GM12878 (cell line): ENCODE measurements around the gene UBE2E1. TPM values are rescaled to one million over a fixed set of nuclear protein-coding genes. Genes with fewer than 3 reads are reported as not detected.
A peak's percentile ranks its signal among the peaks of the same experiment; 100 is the strongest.

Experiments used
- BACH1 ChIP-seq: fragments of 450-650 bp; IDR thresholded peaks from 2 replicates; pipeline ENCODE4 v1.6.1; 2017; ENCODE audit warnings: mild to moderate bottlenecking, borderline replicate concordance
- BMI1 ChIP-seq: fragments of 450-650 bp; IDR thresholded peaks from 2 replicates; pipeline ENCODE4 v1.6.1; 2016; ENCODE audit warnings: mild to moderate bottlenecking, moderate library complexity, borderline replicate concordance
- CHD1 ChIP-seq: IDR thresholded peaks from 2 replicates; pipeline ENCODE4 v1.6.1; 2012; ENCODE audit warnings: low read depth, low read length, improper control_type of control experiment
- DPF2 ChIP-seq: fragments of 450-650 bp; IDR thresholded peaks from 2 replicates; pipeline ENCODE4 v1.6.1; 2017; ENCODE audit warnings: mild to moderate bottlenecking
- FOXM1 ChIP-seq: IDR thresholded peaks from 2 replicates; pipeline ENCODE4 v1.6.1; 2012; ENCODE audit warnings: low read depth, mild to moderate bottlenecking, inconsistent platforms, low read length, moderate library complexity
- GABPA ChIP-seq: IDR thresholded peaks from 2 replicates; pipeline ENCODE4 v1.6.1; 2014; ENCODE audit warnings: antibody characterized with exemption, low read depth, mild to moderate bottlenecking, inconsistent platforms
- IKZF1 ChIP-seq: fragments of 450-650 bp; conservative IDR thresholded peaks from 2 replicates; pipeline ENCODE4 v1.6.1; 2017; ENCODE audit warnings: antibody characterized with exemption, mild to moderate bottlenecking
- JUND ChIP-seq: IDR thresholded peaks from 2 replicates; pipeline ENCODE4 v1.6.1; 2012; ENCODE audit warnings: low read depth, mild to moderate bottlenecking, low read length, improper control_type of control experiment, moderate library complexity
- NFIC ChIP-seq: IDR thresholded peaks from 2 replicates; pipeline ENCODE4 v1.6.1; 2012; ENCODE audit warnings: low read depth, mild to moderate bottlenecking, inconsistent platforms, low read length, moderate library complexity
- RFX5 ChIP-seq: IDR thresholded peaks from 2 replicates; pipeline ENCODE4 v1.6.1; 2011; ENCODE audit warnings: low read depth, low read length, improper control_type of control experiment
- SIN3A ChIP-seq: IDR thresholded peaks from 2 replicates; pipeline ENCODE4 v1.6.1; 2012; ENCODE audit warnings: low read depth, low read length, improper control_type of control experiment
- SP1 ChIP-seq: IDR thresholded peaks from one replicate; pipeline ENCODE4 v1.6.1; 2011; ENCODE audit warnings: low read depth, low read length
- SRF ChIP-seq, 2 experiments: IDR thresholded peaks; 2 replicates each; pipeline ENCODE4 v1.6.1; 2011; ENCODE audit warnings: low read depth in 2 of 2, low read length in 2 of 2, mild to moderate bottlenecking in 1 of 2, moderate library complexity in 1 of 2
- STAT1 ChIP-seq: fragments of 450-650 bp; conservative IDR thresholded peaks from 2 replicates; pipeline ENCODE4 v1.6.1; 2014; ENCODE audit warnings: antibody characterized with exemption, mild to moderate bottlenecking
- TCF7 ChIP-seq: IDR thresholded peaks from 2 replicates; pipeline ENCODE4 v1.6.1; 2014; ENCODE audit warnings: antibody characterized with exemption, borderline replicate concordance
- ZNF207 ChIP-seq: fragments of 450-650 bp; IDR thresholded peaks from 2 replicates; pipeline ENCODE4 v1.6.1; 2014; ENCODE audit warnings: antibody characterized with exemption, mild to moderate bottlenecking, borderline replicate concordance
- ZNF217 ChIP-seq: fragments of 450-650 bp; IDR thresholded peaks from 2 replicates; pipeline ENCODE4 v1.6.1; 2017; ENCODE audit warnings: antibody characterized with exemption, mild to moderate bottlenecking
- polyA plus RNA-seq, 11 experiments: library from polyadenylated mRNA; depleted of rRNA in 4 of 11; unstranded in 6 of 11; stranded (reverse) in 5 of 11; fragments of >200 nt; fragmentation: Nextera tagmentation in 4 of 11; fragmentation: Illumina TruSeq in 1 of 11; extraction: Ambion mirVana in 4 of 11; extraction: Trizol in 1 of 11; gene quantifications; 1 replicate in 1 of 11; 2 replicates in 10 of 11; pipeline versions ENCODE4 v1.2.1 to v1.2.3, GENCODE V29; 2011 to 2016; ENCODE audit warnings: inconsistent platforms in 2 of 11, missing spikeins in 2 of 11, low read depth in 1 of 11
- total RNA-seq, 4 experiments: library from RNA; depleted of rRNA in 3 of 4; stranded (reverse); fragments of >200 nt in 3 of 4; fragmentation: Illumina TruSeq in 1 of 4; extraction: Trizol in 1 of 4; gene quantifications; 2 replicates each; pipeline versions ENCODE4 v1.2.1 to v1.2.3, GENCODE V29; 2013 to 2021
- TF ChIP-seq, protein P1 (sequence below), 3 experiments: IDR thresholded peaks in 2 of 3; conservative IDR thresholded peaks in 1 of 3; 2 replicates each; pipeline ENCODE4 v1.5.1; 2011; ENCODE audit warnings: low read depth in 3 of 3, low read length in 3 of 3, mild to moderate bottlenecking in 3 of 3, control low read depth in 2 of 3, moderate library complexity in 2 of 3, inconsistent platforms in 1 of 3, mixed read lengths in 1 of 3; ENCODE audit not compliant: control insufficient read depth in 2 of 3, insufficient read depth in 1 of 3; ENCODE audit errors: extremely low read depth in 1 of 3
- TF ChIP-seq, protein P2 (sequence below): IDR thresholded peaks from 2 replicates; pipeline ENCODE4 v1.6.1; 2012; ENCODE audit warnings: improper control_type of control experiment, low read depth, low read length; ENCODE audit not compliant: insufficient replicate concordance
- TF ChIP-seq, protein P3 (sequence below): IDR thresholded peaks from 2 replicates; pipeline ENCODE4 v1.6.1; 2011; ENCODE audit warnings: borderline replicate concordance, low read depth, mild to moderate bottlenecking, moderate library complexity, low read length; ENCODE audit not compliant: insufficient read depth, poor library complexity, severe bottlenecking
- TF ChIP-seq, protein P4 (sequence below): fragments of 450-650 bp; IDR thresholded peaks from 2 replicates; pipeline ENCODE4 v1.6.1; 2016; ENCODE audit warnings: mild to moderate bottlenecking

UBE2E1 gene
- total and polyA plus RNA-seq, 10 of the 15 experiments (the other 5 are each of a cell fraction or from before 2014, with no cell fraction given), result 18.7 to 425 (median 147) TPM

DNA sequence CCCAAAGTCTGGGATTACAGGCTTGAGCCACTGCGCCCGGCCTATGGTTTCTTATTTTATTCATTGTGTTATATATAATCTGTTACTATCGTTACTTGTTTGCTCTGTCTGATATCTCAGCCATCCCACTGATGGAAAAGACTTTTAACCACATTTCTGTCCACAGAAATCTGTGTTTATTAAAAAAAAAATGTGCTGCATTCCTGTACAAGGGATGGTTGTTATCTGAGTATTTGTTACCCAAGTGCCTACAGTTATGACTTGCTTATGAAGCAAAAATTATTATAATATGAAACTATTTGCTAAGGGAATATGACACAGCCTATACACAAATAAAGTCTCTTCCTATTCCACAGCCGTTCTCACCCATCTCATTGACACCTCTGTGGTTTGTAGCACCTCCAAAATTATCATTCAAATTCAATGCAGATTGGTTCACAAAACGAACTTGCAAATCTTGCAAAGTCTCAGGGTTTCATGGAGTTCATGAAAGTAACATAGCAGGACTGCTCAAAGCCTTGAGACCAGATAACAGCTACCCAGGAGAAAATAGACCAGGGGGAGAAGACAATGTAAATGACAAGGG lies 47.4 kb upstream of the UBE2E1 start (continued):
- TF ChIP-seq, protein P1, sequence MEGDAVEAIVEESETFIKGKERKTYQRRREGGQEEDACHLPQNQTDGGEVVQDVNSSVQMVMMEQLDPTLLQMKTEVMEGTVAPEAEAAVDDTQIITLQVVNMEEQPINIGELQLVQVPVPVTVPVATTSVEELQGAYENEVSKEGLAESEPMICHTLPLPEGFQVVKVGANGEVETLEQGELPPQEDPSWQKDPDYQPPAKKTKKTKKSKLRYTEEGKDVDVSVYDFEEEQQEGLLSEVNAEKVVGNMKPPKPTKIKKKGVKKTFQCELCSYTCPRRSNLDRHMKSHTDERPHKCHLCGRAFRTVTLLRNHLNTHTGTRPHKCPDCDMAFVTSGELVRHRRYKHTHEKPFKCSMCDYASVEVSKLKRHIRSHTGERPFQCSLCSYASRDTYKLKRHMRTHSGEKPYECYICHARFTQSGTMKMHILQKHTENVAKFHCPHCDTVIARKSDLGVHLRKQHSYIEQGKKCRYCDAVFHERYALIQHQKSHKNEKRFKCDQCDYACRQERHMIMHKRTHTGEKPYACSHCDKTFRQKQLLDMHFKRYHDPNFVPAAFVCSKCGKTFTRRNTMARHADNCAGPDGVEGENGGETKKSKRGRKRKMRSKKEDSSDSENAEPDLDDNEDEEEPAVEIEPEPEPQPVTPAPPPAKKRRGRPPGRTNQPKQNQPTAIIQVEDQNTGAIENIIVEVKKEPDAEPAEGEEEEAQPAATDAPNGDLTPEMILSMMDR (IDR thresholded peaks at IDR 0.05 in 2 of 3, conservative IDR thresholded peaks at IDR 0.05 in 1 of 3; ENCODE audit: control insufficient read depth in 2 of 3, extremely low read depth in 1 of 3, insufficient read depth in 1 of 3, low read depth in 3 of 3, low read length in 3 of 3), result no peak
- TF ChIP-seq IKZF1 (peak; percentile 61), SP1 (no peak), BMI1 (no peak), BACH1 (no peak), NFIC (no peak), GABPA (no peak), STAT1 (no peak), JUND (no peak), CHD1 (no peak), SIN3A (no peak), ZNF217 (0 out of 2 replicates have a peak, but pooled peaks have one; percentile 25), SRF (IDR thresholded peaks at IDR 0.05; ENCODE audit: low read depth in 2 of 2, low read length in 2 of 2) (no peak), DPF2 (peak; percentile 40; the same call in 1 of the 2 replicates), TCF7 (no peak), FOXM1 (no peak), ZNF207 (no peak), RFX5 (no peak)
- TF ChIP-seq, protein P2, sequence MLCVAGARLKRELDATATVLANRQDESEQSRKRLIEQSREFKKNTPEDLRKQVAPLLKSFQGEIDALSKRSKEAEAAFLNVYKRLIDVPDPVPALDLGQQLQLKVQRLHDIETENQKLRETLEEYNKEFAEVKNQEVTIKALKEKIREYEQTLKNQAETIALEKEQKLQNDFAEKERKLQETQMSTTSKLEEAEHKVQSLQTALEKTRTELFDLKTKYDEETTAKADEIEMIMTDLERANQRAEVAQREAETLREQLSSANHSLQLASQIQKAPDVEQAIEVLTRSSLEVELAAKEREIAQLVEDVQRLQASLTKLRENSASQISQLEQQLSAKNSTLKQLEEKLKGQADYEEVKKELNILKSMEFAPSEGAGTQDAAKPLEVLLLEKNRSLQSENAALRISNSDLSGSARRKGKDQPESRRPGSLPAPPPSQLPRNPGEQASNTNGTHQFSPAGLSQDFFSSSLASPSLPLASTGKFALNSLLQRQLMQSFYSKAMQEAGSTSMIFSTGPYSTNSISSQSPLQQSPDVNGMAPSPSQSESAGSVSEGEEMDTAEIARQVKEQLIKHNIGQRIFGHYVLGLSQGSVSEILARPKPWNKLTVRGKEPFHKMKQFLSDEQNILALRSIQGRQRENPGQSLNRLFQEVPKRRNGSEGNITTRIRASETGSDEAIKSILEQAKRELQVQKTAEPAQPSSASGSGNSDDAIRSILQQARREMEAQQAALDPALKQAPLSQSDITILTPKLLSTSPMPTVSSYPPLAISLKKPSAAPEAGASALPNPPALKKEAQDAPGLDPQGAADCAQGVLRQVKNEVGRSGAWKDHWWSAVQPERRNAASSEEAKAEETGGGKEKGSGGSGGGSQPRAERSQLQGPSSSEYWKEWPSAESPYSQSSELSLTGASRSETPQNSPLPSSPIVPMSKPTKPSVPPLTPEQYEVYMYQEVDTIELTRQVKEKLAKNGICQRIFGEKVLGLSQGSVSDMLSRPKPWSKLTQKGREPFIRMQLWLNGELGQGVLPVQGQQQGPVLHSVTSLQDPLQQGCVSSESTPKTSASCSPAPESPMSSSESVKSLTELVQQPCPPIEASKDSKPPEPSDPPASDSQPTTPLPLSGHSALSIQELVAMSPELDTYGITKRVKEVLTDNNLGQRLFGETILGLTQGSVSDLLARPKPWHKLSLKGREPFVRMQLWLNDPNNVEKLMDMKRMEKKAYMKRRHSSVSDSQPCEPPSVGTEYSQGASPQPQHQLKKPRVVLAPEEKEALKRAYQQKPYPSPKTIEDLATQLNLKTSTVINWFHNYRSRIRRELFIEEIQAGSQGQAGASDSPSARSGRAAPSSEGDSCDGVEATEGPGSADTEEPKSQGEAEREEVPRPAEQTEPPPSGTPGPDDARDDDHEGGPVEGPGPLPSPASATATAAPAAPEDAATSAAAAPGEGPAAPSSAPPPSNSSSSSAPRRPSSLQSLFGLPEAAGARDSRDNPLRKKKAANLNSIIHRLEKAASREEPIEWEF, result no peak
- TF ChIP-seq, protein P3, sequence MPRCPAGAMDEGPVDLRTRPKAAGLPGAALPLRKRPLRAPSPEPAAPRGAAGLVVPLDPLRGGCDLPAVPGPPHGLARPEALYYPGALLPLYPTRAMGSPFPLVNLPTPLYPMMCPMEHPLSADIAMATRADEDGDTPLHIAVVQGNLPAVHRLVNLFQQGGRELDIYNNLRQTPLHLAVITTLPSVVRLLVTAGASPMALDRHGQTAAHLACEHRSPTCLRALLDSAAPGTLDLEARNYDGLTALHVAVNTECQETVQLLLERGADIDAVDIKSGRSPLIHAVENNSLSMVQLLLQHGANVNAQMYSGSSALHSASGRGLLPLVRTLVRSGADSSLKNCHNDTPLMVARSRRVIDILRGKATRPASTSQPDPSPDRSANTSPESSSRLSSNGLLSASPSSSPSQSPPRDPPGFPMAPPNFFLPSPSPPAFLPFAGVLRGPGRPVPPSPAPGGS, result no peak
- TF ChIP-seq, protein P4, sequence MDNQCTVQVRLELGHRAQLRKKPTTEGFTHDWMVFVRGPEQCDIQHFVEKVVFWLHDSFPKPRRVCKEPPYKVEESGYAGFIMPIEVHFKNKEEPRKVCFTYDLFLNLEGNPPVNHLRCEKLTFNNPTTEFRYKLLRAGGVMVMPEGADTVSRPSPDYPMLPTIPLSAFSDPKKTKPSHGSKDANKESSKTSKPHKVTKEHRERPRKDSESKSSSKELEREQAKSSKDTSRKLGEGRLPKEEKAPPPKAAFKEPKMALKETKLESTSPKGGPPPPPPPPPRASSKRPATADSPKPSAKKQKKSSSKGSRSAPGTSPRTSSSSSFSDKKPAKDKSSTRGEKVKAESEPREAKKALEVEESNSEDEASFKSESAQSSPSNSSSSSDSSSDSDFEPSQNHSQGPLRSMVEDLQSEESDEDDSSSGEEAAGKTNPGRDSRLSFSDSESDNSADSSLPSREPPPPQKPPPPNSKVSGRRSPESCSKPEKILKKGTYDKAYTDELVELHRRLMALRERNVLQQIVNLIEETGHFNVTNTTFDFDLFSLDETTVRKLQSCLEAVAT, result no peak
